Endothelial cell of umbilical vein (primary cell): ENCODE data around the gene DHX29. TPM values are rescaled to one million over a fixed set of nuclear protein-coding genes. Genes with fewer than 3 reads are reported as not detected.

Experiments
- BruUV-seq: library from RNA; stranded (reverse); fragments of 400-500 nt; replicated peaks from 2 replicates; lab custom pipeline; 2021; lab: Mats Ljungman, UMichigan
- CTCF ChIA-PET: fragments of 300-600, 350-600 bp; sonication (Branson Sonifier 250); formaldehyde crosslinking; loops from one replicate; lab custom pipeline; 2021; ENCODE audit warnings: antibody characterized with exemption, inconsistent platforms; lab: Charles Lee
- POLR2A ChIA-PET: fragments of 300-600, 350-600 bp; sonication (Branson Sonifier 250); formaldehyde crosslinking; loops from one replicate; lab custom pipeline; 2021; ENCODE audit warnings: antibody characterized with exemption, inconsistent platforms; lab: Charles Lee
- DNase-seq: peaks from one replicate; pipeline ENCODE4 v3.0.0-alpha.2; 2011; ENCODE audit warnings: low read depth, low spot score
- FAIRE-seq: peaks from 2 replicates; lab custom pipeline; 2011; peaks lifted over from hg19 to GRCh38; lab: Jason Lieb, UNC
- H2AFZ ChIP-seq: 2 replicates; pipeline ENCODE4 v1.6.0; 2012; ENCODE audit warnings: low read depth, low read length, control low read depth, inconsistent platforms
- H3K27ac ChIP-seq: 2 replicates; pipeline ENCODE4 v1.5.1; 2011; ENCODE audit warnings: low read depth, mild to moderate bottlenecking, control low read depth, low read length, moderate library complexity; ENCODE audit not compliant: insufficient read depth
- H3K27me3 ChIP-seq, 2 experiments: 2 replicates each; pipeline versions ENCODE4 v1.6.0 to v1.6.1; 2011; ENCODE audit warnings: low read length in 2 of 2, mixed read lengths in 1 of 2; ENCODE audit not compliant: control insufficient read depth in 2 of 2, insufficient read depth in 2 of 2
- H3K36me3 ChIP-seq, 2 experiments: 2 replicates in 1 of 2; 3 replicates in 1 of 2; pipeline ENCODE4 v1.5.1; 2011; ENCODE audit warnings: low read length in 2 of 2, mild to moderate bottlenecking in 1 of 2, moderate library complexity in 1 of 2; ENCODE audit not compliant: control insufficient read depth in 2 of 2, insufficient read depth in 2 of 2; ENCODE audit errors: extremely low read depth in 1 of 2
- H3K4me1 ChIP-seq: 3 replicates; pipeline ENCODE4 v1.5.1; 2011; ENCODE audit warnings: mild to moderate bottlenecking, low read length; ENCODE audit not compliant: control insufficient read depth, insufficient read depth; ENCODE audit errors: extremely low read depth
- H3K4me2 ChIP-seq: 2 replicates; pipeline ENCODE4 v1.6.1; 2011; ENCODE audit warnings: low read length, control low read depth, mixed read lengths; ENCODE audit not compliant: insufficient read depth
- H3K4me3 ChIP-seq, 3 experiments: fragments of 200-600 bp in 1 of 3; sonication (generic), shearing (Covaris generic) in 1 of 3; replicated peaks in 1 of 3; 2 replicates each; pipeline ENCODE4 v1.5.1; 2011 to 2016; ENCODE audit warnings: control low read depth in 3 of 3, low read length in 3 of 3, mild to moderate bottlenecking in 2 of 3, inconsistent platforms in 1 of 3, low read depth in 1 of 3, moderate library complexity in 1 of 3; ENCODE audit not compliant: insufficient read depth in 1 of 3
- H3K79me2 ChIP-seq: 2 replicates; pipeline ENCODE4 v1.6.0; 2012; ENCODE audit warnings: low read length, inconsistent platforms; ENCODE audit not compliant: control insufficient read depth, insufficient read depth
- H3K9ac ChIP-seq: replicated peaks from 2 replicates; pipeline ENCODE3; 2011; ENCODE audit warnings: low read length, control low read depth; ENCODE audit not compliant: insufficient read depth; ENCODE audit errors: extremely low read depth
- H3K9me1 ChIP-seq: replicated peaks from 3 replicates; pipeline ENCODE4 v1.6.0; 2011; ENCODE audit warnings: mild to moderate bottlenecking, low read length; ENCODE audit not compliant: control insufficient read depth, insufficient read depth; ENCODE audit errors: extremely low read depth
- H3K9me3 ChIP-seq: replicated peaks from 2 replicates; pipeline ENCODE4 v1.5.1; 2012; ENCODE audit warnings: low read length, inconsistent platforms; ENCODE audit not compliant: control insufficient read depth, insufficient read depth
- H4K20me1 ChIP-seq: replicated peaks from 2 replicates; pipeline ENCODE3; 2011; ENCODE audit warnings: mild to moderate bottlenecking, low read length; ENCODE audit not compliant: control insufficient read depth, insufficient read depth; ENCODE audit errors: extremely low read depth
- EZH2 ChIP-seq: IDR thresholded peaks from 2 replicates; pipeline ENCODE4 v1.6.1; 2012; ENCODE audit warnings: borderline replicate concordance, low read depth, mild to moderate bottlenecking, moderate library complexity, low read length, inconsistent platforms; ENCODE audit not compliant: severe bottlenecking
- FOS ChIP-seq: IDR thresholded peaks from 2 replicates; pipeline ENCODE4 v1.6.1; 2011; ENCODE audit warnings: mild to moderate bottlenecking, low read length, moderate library complexity, borderline replicate concordance; ENCODE audit not compliant: insufficient read depth
- GATA2 ChIP-seq: IDR thresholded peaks from 2 replicates; pipeline ENCODE4 v1.7.0; 2011; ENCODE audit warnings: low read depth, mild to moderate bottlenecking, moderate library complexity, mixed read lengths, low read length; ENCODE audit not compliant: insufficient read length, insufficient read depth
- JUN ChIP-seq: IDR thresholded peaks from 2 replicates; pipeline ENCODE4 v1.6.1; 2011; ENCODE audit warnings: borderline replicate concordance, low read depth; ENCODE audit not compliant: insufficient read length, insufficient read depth
- MYC ChIP-seq: IDR thresholded peaks from one replicate; pipeline ENCODE4 v1.6.1; 2011; ENCODE audit warnings: mild to moderate bottlenecking, low read depth, low read length
- POLR2A ChIP-seq: IDR thresholded peaks from 2 replicates; pipeline ENCODE4 v1.6.1; 2012; ENCODE audit warnings: low read depth, mild to moderate bottlenecking, control low read depth, low read length
- POLR2AphosphoS5 ChIP-seq: IDR thresholded peaks from 2 replicates; pipeline ENCODE4 v1.6.1; 2012; ENCODE audit warnings: low read depth, mild to moderate bottlenecking, control low read depth, low read length, moderate library complexity; ENCODE audit not compliant: insufficient read depth
- dilution Hi-C: fragments of 300-500 bp; cut with MboI; formaldehyde crosslinking; loops from one replicate; pipeline ENCODE4 v1.15.0; 2019; ENCODE audit warnings: low sequenced_read_pairs; ENCODE audit not compliant: extremely low pct_ligation_motif_present
- intact Hi-C: fragments of 100-400 bp; cut with micrococcal nuclease; formaldehyde crosslinking; loops from one replicate; pipeline ENCODE4 v1.10.0; 2022
- polyA plus RNA-seq, 4 experiments: library from polyadenylated mRNA; depleted of rRNA in 3 of 4; stranded (reverse) in 3 of 4; unstranded in 1 of 4; fragments of >200 nt; gene quantifications; 2 replicates each; pipeline versions ENCODE4 v1.2.1 to v1.2.3, GENCODE V29; 2011 to 2012; ENCODE audit warnings: missing spikeins in 1 of 4
- total RNA-seq: library from RNA; stranded (reverse); gene quantifications from 2 replicates; pipeline ENCODE4 v1.2.3, GENCODE V29; 2021
- TF ChIP-seq, protein P1 (sequence below): IDR thresholded peaks from 2 replicates; pipeline ENCODE4 v1.6.1; 2011; ENCODE audit not compliant: insufficient read depth, insufficient read length
- TF ChIP-seq, protein P2 (sequence below), 2 donors: IDR thresholded peaks; 1 replicate in 1 of 2; 2 replicates in 1 of 2; pipeline ENCODE4 v1.5.1; 2011; ENCODE audit warnings: low read length in 2 of 2, mild to moderate bottlenecking in 2 of 2, moderate library complexity in 2 of 2, control low read depth in 1 of 2, inconsistent platforms in 1 of 2, low read depth in 1 of 2; ENCODE audit not compliant: insufficient read depth in 1 of 2; ENCODE audit errors: extremely low read depth in 1 of 2

Gene DHX29
- total and polyA plus RNA-seq, 2 donors (not counting 3 experiments of a cell fraction or from before 2014, with no cell fraction given): 4.7 to 32.8 TPM

DNA sequence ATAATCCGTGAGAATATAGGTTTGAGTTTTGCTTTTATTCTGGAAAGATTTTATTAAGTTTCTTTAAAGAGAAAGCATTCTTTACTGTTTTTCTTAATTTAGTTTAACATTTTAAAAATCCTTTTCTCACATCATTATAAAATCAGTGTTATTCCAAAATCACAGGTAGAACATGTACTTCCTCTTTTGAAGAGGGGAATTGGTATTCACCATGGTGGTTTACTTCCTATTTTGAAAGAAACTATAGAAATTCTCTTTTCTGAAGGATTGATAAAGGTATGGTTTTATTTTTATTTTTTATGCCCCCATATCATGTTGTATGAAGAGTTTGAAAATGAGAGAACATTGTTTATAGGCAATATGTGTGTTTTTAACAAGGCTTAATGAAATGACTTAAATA lies 43.3 kb upstream of the DHX29 start:
- dilution Hi-C loops: no loop called here
- TF ChIP-seq EZH2: no peak
- H3K36me3 ChIP-seq: peaks cover 12 to 29% of the 10 kb centered on the region in 2 experiments
- no peaks in the 10 kb centered on the region for H3K9me3 ChIP-seq
- H3K4me3 ChIP-seq: no peak overlapping the region
- no peak for FAIRE-seq
- no peak for DNase-seq
- no peak overlapping the region for H2AFZ ChIP-seq
- H3K9me1 ChIP-seq: no peaks in the 10 kb centered on the region
- no TSS peak for BruUV-seq
- H3K79me2 ChIP-seq: no peaks in the 10 kb centered on the region
- CTCF ChIA-PET: no interaction called here
- no peak overlapping the region for H3K4me2 ChIP-seq
- no peak overlapping the region for H3K9ac ChIP-seq
- POLR2A ChIA-PET: no interaction called here
- no peaks in the 10 kb centered on the region for H3K27me3 ChIP-seq
- H4K20me1 ChIP-seq: no peaks in the 10 kb centered on the region
- H3K4me1 ChIP-seq: no peaks in the 10 kb centered on the region
- intact Hi-C loops: no loop called here
- H3K27ac ChIP-seq: no peak overlapping the region

DNA sequence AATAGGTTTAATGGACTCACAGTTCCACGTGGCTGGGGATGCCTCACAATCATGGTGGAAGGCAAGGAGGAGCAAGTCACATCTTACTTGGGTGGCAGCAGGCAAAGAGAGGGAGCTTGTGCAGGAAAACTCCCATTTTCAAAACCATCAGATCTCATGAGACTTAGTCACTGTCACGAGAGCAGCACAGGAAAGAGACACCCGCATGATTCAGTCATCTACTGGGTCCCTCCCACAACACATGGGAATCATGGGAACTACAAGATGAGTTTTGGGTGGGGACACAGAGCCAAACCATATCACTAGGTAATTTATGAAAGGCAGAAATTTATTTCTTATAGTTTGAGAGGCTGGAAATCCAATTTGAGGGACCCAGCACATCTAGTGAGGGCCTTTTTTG lies 40.3 kb upstream of the DHX29 start:
- ChIA-PET POLR2A (no interaction called here), CTCF (interaction anchor here (1.5 kb wide), 1 partner anchor 344 kb away, joined by 5 read pairs; no protein-coding TSS in a partner anchor)
- no peaks in the 10 kb centered on the region for H4K20me1 ChIP-seq

More for the DNA sequence above, 40.3 kb upstream of the DHX29 start:
- intact Hi-C loops (loop anchor here (10.0 kb wide), 1 partner anchor 187 kb away; the partner anchor contains the start of gene PLPP1), dilution Hi-C loops (no loop called here)
- H3K79me2 ChIP-seq: no peaks in the 10 kb centered on the region
- H3K27me3 ChIP-seq: no peaks in the 10 kb centered on the region
- no peaks in the 10 kb centered on the region for H3K9me1 ChIP-seq
- peaks cover 3% of the 10 kb centered on the region for H3K4me1 ChIP-seq
- no peak overlapping the region for H3K4me3 ChIP-seq
- peaks cover 9 to 28% of the 10 kb centered on the region in 2 experiments for H3K36me3 ChIP-seq
- DNase-seq: no peak
- no peak overlapping the region for H3K9ac ChIP-seq
- H3K9me3 ChIP-seq: no peaks in the 10 kb centered on the region
- H3K4me2 ChIP-seq: no peak overlapping the region
- H2AFZ ChIP-seq: no peak overlapping the region
- TF ChIP-seq EZH2: no peak
- TF ChIP-seq POLR2A: no peak
- TF ChIP-seq GATA2: no peak
- TF ChIP-seq FOS: no peak
- TF ChIP-seq MYC: no peak
- TF ChIP-seq, protein P1, sequence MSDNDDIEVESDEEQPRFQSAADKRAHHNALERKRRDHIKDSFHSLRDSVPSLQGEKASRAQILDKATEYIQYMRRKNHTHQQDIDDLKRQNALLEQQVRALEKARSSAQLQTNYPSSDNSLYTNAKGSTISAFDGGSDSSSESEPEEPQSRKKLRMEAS: no peak
- TF ChIP-seq, protein P2, sequence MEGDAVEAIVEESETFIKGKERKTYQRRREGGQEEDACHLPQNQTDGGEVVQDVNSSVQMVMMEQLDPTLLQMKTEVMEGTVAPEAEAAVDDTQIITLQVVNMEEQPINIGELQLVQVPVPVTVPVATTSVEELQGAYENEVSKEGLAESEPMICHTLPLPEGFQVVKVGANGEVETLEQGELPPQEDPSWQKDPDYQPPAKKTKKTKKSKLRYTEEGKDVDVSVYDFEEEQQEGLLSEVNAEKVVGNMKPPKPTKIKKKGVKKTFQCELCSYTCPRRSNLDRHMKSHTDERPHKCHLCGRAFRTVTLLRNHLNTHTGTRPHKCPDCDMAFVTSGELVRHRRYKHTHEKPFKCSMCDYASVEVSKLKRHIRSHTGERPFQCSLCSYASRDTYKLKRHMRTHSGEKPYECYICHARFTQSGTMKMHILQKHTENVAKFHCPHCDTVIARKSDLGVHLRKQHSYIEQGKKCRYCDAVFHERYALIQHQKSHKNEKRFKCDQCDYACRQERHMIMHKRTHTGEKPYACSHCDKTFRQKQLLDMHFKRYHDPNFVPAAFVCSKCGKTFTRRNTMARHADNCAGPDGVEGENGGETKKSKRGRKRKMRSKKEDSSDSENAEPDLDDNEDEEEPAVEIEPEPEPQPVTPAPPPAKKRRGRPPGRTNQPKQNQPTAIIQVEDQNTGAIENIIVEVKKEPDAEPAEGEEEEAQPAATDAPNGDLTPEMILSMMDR (IDR thresholded peaks at IDR 0.05; ENCODE audit: extremely low read depth in 1 of 2, insufficient read depth in 1 of 2, low read depth in 1 of 2, low read length in 2 of 2): no peak
- no peak for TF ChIP-seq POLR2AphosphoS5
- TF ChIP-seq JUN: no peak
- H3K27ac ChIP-seq: no peak overlapping the region
- no TSS peak for BruUV-seq
- FAIRE-seq: no peak
